ENCODE data around the gene LGALSL. TPM values are rescaled to one million over a fixed set of nuclear protein-coding genes. Genes with fewer than 3 reads are reported as not detected.

The LGALSL gene
- total and polyA plus RNA-seq, 8 donors, result 33.5 to 116 (median 90.9) TPM

DNA sequence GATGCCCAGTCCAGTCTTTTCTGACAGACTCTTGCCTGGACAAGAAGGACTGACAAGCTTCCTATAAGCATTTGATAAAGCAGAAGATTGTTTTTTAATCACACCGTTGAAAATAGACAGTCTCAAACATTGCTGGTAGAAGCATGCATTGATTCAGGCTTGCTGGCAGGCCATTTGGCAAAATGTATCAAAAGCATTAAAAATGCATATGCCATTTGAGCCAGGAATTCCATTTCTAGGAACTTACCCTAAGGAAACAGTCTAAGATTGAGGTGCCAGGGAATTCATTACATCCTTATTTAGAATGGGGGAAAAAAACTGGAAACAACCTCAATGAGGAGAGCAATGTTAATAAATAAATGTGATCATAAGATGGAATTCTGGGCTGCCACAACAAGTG lies 20.7 kb downstream of the LGALSL start:
- TF ChIP-seq CTCF (IDR thresholded peaks at IDR 0.05), result no peak
- Histone ChIP-seq H3K9me3 (no peaks in the 10 kb centered on the region), H3K4me3 (no peak overlapping the region), H3K4me1 (no peaks in the 10 kb centered on the region), H3K27me3 (no peaks in the 10 kb centered on the region), H3K36me3 (no peaks in the 10 kb centered on the region), H3K27ac (no peak overlapping the region)
- intact Hi-C loops (cut with DNase I), result no loop called here
- ATAC-seq (no peak), DNase-seq (no peak)

DNA sequence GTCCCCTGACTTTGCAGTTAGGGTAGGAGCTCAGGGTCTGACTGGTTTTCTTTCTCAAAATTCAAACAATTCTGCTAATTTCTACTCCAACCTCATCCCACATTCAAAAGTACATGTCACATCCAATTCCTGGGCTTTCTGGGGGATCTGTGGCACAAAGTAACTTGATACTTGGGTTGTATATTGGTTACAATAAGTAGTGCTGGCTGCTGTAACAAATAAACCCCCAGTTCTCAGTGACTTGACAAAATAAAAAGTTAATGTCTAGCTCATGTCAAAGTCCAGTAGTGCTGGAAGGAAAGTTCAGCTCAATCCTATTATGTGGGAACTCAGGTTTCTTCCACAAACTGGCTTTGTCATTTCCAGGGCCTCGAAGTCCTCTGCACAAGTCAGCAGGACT lies 23.1 kb downstream of the LGALSL start:
- H3K27ac ChIP-seq, result no peak overlapping the region
- H3K4me1 ChIP-seq, result no peaks in the 10 kb centered on the region
- no peak for DNase-seq
- no peaks in the 10 kb centered on the region for H3K27me3 ChIP-seq
- H3K9me3 ChIP-seq, result no peaks in the 10 kb centered on the region
- H3K36me3 ChIP-seq, result no peaks in the 10 kb centered on the region
- H3K4me3 ChIP-seq, result no peak overlapping the region
- intact Hi-C loops (cut with DNase I), result no loop called here
- no peak for TF ChIP-seq CTCF (IDR thresholded peaks at IDR 0.05)
- no peak for ATAC-seq

DNA sequence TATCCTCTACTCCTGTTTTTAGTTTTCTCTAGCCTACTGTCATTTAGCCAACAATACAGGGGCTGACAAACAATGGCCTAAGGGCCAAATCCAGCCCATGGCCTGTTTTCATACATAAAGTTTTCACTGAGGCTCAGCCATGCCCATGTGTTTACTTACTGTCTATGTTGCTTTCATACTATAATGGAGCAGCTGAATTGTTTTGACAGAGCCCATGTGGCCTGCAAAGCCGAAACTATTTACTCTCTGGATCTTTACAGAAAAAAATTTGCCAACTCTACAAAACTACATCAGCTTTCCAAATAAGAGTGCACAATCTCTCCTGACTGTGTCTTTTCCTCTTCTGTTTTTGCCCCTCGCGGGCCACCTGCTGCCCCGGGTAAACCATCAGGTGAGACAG lies 24.0 kb downstream of the LGALSL start:
- Histone ChIP-seq H3K27me3 (no peaks in the 10 kb centered on the region), H3K9me3 (no peaks in the 10 kb centered on the region), H3K4me1 (no peaks in the 10 kb centered on the region), H3K4me3 (no peak overlapping the region), H3K36me3 (no peaks in the 10 kb centered on the region), H3K27ac (no peak overlapping the region)
- peak in 1 of 4 donors; percentile 57 for DNase-seq
- no peak for ATAC-seq
- no peak for TF ChIP-seq CTCF (IDR thresholded peaks at IDR 0.05)
- intact Hi-C loops (cut with DNase I), result no loop called here

DNA sequence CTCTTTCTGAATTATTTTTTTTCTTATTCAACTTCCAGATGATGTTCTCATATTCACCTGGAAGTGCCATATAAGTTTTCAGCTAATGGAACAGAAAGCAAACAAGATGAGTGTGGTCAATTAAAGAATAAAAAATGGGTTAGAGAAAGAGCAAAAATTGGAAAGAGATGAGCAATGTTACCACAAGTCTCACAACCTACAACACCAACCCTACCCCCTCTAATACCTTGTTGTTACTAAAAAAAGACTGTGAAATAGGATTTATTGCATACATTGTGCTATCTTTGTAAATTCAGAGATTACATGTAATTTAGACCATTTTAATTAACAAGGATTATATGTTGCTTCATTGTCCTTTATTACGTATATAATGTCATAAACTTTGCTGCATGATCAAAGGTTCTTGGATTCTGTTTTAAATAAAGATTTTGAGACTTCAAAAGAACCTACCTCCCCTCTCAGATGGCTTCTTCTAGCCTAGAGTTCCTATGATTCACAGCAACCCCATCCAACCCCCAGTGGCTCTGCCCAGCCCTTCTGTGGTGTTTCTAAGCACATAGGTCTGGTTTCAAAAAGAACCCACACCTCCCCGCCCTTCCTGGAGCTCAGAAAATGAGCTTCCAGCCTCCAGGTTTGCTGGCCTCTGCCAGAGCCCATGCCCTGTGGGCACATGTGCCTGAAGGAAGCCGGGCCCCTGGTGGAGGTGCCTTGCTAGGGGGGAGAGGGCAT lies 24.7 kb downstream of the LGALSL start:
- Histone ChIP-seq H3K36me3 (no peaks in the 10 kb centered on the region), H3K4me3 (no peak overlapping the region), H3K4me1 (no peaks in the 10 kb centered on the region), H3K9me3 (no peaks in the 10 kb centered on the region), H3K27me3 (no peaks in the 10 kb centered on the region), H3K27ac (no peak overlapping the region)
- no peak for ATAC-seq
- intact Hi-C loops (cut with DNase I), result no loop called here
- no peak for DNase-seq
- no peak for TF ChIP-seq CTCF (IDR thresholded peaks at IDR 0.05)

DNA sequence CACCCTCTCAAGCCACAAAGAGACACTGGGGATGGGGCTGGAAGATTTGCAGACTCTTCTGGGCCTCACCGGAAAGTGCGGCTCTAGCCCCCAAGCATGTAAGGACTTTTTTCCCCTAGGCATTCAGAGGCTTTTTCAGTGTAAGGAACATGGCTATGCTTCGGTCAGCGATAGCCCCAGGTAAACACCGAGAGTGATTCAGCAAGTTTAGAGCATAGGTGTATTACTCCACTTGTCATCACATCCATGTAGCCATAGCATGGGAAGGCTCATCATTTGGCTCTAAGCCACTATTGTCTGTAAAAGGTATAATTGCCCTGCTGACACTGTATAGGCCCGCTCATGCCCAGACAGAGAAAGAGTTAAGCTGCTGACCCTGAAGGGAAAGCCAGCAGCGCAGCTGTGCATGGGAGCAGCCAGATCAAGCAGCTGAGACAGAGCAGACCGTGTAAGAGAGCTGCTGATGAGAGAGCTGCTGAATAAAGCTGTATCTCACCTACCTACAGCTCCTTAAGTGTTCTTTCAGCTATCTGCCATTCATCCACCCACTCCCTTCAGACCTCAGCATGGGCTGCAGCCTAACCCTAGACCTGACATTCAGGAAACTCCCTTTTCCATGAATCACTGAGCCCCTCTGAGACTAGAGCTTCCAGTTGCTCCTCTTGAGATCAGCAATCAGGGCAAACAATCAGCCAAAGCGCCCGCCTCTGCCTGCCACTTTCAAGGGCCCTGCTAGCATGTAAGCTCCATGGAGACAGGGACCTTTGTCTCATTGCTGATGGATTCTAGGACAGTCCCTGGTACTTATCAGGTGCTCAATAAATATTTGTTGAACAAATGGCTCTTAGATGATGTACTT lies 25.5 kb downstream of the LGALSL start:
- ATAC-seq (no peak), DNase-seq (no peak)
- Histone ChIP-seq H3K9me3 (no peaks in the 10 kb centered on the region), H3K27me3 (no peaks in the 10 kb centered on the region), H3K4me3 (no peak overlapping the region), H3K27ac (no peak overlapping the region), H3K36me3 (no peaks in the 10 kb centered on the region), H3K4me1 (no peaks in the 10 kb centered on the region)
- no peak for TF ChIP-seq CTCF (IDR thresholded peaks at IDR 0.05)
- intact Hi-C loops (cut with DNase I), result loop anchor here in 1 of 2 donors (10.0 kb wide), 1 partner anchor 135 kb away; no protein-coding TSS in a partner anchor

Data from left lung (tissue), 10 donors.